ENCODE measurements around the gene MYOZ2. TPM values are rescaled to one million over a fixed set of nuclear protein-coding genes. Genes with fewer than 3 reads are reported as not detected.

MYOZ2 gene
- total RNA-seq = not detected

- 90 to 93% methylated on average over 2 of the region's 2 CpGs for WGBS, 2 donors
- no peak for DNase-seq (ENCODE audit: low spot score in 2 of 2)
- no peak for TF ChIP-seq POLR2A (IDR thresholded peaks at IDR 0.05)
- no peak for TF ChIP-seq CTCF (IDR thresholded peaks at IDR 0.05)
- no peak within 1 kb of the TSS for H3K4me3 ChIP-seq (ENCODE audit: low read depth, poor library complexity, severe bottlenecking)
- intact Hi-C loops (cut with DNase I; ENCODE audit: low total_unique reads) = no loop called here
These were observed at the start of gene MYOZ2 for GRCh38 chr4:119135721-119136121. Gene MYOZ2 (plus strand): TSS chr4:119135832. CDS start chr4:119136526, 694 bp downstream.

GRCh38 chr4:119087121-119087520 is 48.5 kb upstream of the MYOZ2 start:
- 42 to 79% methylated on average over 3 of the region's 3 CpGs for WGBS, 2 donors
- no peak overlapping the region for H3K4me3 ChIP-seq (ENCODE audit: low read depth, poor library complexity, severe bottlenecking)
- TF ChIP-seq CTCF (IDR thresholded peaks at IDR 0.05) (no peak), POLR2A (IDR thresholded peaks at IDR 0.05) (no peak)
- DNase-seq (ENCODE audit: low spot score in 2 of 2) = no peak
- intact Hi-C loops (cut with DNase I; ENCODE audit: low total_unique reads) = no loop called here

- WGBS, 2 donors = 40 to 62% methylated on average over 5 of the region's 5 CpGs
- no peak for DNase-seq (ENCODE audit: low spot score in 2 of 2)
- intact Hi-C loops (cut with DNase I; ENCODE audit: low total_unique reads) = no loop called here
- no peak for TF ChIP-seq CTCF (IDR thresholded peaks at IDR 0.05)
- no peak overlapping the region for H3K4me3 ChIP-seq (ENCODE audit: low read depth, poor library complexity, severe bottlenecking)
These were observed 48.0 kb upstream of the MYOZ2 start for GRCh38 chr4:119087656-119088055.

GRCh38 chr4:119093042-119093827 is 42.4 kb upstream of the MYOZ2 start:
- intact Hi-C loops (cut with DNase I; ENCODE audit: low total_unique reads) = no loop called here
- no peak for DNase-seq (ENCODE audit: low spot score in 2 of 2)
- TF ChIP-seq POLR2A (IDR thresholded peaks at IDR 0.05) (no peak), CTCF (IDR thresholded peaks at IDR 0.05) (no peak)
- WGBS, 2 donors = 74 to 76% methylated on average over 5 of the region's 5 CpGs
- no peak overlapping the region for H3K4me3 ChIP-seq (ENCODE audit: low read depth, poor library complexity, severe bottlenecking)

- intact Hi-C loops (cut with DNase I; ENCODE audit: low total_unique reads) = no loop called here
- TF ChIP-seq POLR2A (IDR thresholded peaks at IDR 0.05) (no peak), CTCF (IDR thresholded peaks at IDR 0.05) (no peak)
- no peak for DNase-seq (ENCODE audit: low spot score in 2 of 2)
- 77 to 79% methylated on average over 2 of the region's 2 CpGs for WGBS, 2 donors
- H3K4me3 ChIP-seq (ENCODE audit: low read depth, poor library complexity, severe bottlenecking) = no peak overlapping the region
These were observed 38.2 kb upstream of the MYOZ2 start for GRCh38 chr4:119097282-119097900.

Data from lower leg skin (tissue), 4 donors.